ENCODE data around the gene MPPED1.

MPPED1 gene

GRCh38 chr22:43550024-43550620, 138.3 kb downstream of the MPPED1 start:
- no peak for DNase-seq

GRCh38 chr22:43550672-43551071, 138.9 kb downstream of the MPPED1 start:
- DNase-seq, result no peak

- no peak for DNase-seq
These were observed 141.8 kb downstream of the MPPED1 start for GRCh38 chr22:43553451-43554258.

DNA sequence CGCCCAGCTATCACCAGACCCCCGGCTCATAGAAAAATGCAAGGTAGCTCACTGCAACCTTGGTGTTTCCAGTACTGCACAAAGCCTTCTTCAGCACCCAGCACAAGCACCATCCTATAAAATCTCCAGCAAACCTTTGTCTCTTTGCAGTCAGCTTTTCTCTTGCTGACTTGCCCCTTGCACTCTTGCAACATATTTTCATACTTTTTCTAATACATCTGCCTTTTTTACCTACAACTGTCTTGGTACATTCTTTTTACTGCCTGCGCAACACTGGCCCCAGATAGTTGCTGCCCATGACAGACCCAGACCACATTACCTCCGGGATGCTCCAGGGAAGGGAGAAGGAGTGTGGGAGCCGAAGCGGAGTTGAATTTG, 142.4 kb downstream of the MPPED1 start:
- DNase-seq, result no peak

DNA sequence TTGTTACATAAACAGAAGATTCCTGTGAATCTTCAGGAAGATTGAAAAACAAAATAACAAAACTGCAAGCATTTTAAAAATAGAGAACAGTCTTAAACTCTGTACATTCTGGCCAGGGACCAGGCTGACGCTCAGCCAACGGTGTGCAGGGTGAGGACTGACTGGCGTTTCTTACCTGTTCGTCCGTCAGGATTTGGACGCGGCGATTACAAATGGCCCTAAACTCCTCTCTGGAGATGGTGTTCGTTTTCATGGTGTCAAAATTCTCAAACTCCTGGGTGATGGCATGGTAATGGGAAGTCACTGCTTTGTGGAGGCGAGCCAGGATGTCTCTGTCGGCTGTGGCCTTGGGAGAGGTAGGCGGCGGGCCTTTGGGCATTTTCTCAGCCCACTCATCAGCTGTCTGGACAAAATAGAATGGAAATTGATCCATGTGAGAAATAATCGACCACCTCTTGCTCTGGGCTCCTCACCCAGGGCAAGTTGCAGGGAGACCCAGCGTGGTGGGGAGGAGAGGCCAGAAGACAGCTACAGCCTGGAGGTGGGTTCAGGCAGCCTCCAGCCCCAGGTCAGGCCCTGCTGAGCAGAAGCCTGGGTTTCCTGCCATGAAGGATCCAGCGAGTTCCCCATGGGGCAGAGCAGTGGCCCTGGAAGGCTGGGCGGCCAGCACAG, 143.0 kb downstream of the MPPED1 start:
- no peak for DNase-seq

DNA sequence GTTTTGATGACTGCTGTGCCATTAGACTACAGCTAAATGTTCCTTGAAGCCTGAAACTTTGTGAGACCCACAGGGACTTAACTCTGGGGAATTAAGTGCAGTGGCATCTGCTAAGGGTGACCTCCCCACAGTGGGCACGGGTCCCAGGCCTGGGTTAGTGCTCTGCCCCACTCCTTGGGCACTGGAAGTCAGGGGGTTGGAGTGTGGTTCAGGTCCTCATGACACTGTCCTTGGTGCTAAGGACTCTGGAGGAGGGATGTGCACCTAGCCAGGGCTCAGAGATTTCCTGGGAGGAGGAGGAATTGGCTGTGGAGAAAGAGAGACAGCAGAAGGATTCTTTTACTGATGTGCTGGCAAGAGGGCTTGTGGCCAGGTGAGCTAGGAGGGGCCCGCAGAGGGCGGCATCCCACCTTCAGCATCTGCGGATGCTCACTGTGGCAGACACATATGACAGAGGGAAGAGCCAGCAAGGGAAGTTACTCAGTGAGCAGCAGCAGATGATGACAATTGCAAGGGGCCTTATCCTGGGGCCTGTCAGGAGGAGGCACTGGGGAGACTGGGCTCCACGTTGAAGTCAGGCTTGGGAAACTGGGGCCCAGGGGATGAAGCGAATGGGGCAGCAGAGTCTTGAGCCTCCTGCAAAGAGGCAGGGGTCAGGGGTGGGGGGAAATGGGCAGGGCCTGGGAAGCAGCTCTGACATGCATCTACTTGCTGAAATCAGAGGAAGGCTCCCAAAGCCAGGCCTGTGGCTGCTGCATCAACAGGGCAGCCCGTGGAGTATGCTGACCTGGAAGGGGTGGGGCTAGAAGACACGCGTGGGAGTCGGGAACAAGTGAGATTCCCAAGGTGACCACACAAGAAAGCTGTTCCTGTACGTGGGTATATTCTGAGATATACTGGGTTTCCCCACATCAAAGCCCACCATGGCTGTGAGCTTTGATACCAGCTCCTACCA, 144.0 kb downstream of the MPPED1 start:
- DNase-seq, result no peak
